HEK293T (cell line): Measurements from ENCODE around the gene DNASE1L2.
"Not testable (repeated sequence)": the region's sequence is repeated elsewhere in the genome, so short reads cannot be mapped to it uniquely, and the experiment has no call there.

Source experiments
- CTCF ChIA-PET: fragments of 350-600 bp; formaldehyde crosslinking; extraction: SDS; loops from one replicate; lab custom pipeline; 2021; ENCODE audit warnings: antibody characterized with exemption, inconsistent platforms; lab: Yijun Ruan, JAX
- POLR2A ChIA-PET: fragments of 350-600 bp; formaldehyde crosslinking; extraction: SDS; loops from one replicate; lab custom pipeline; 2020; ENCODE audit warnings: antibody characterized with exemption, inconsistent platforms; lab: Yijun Ruan, JAX
- DNase-seq: peaks from one replicate; pipeline ENCODE4 v3.0.0; 2012; ENCODE audit warnings: mixed read lengths; ENCODE audit errors: extremely low spot score
- ARNT ChIP-seq: fragments of 450-650 bp; IDR thresholded peaks from 2 replicates; pipeline ENCODE4 v1.6.1; 2017; ENCODE audit warnings: mild to moderate bottlenecking
- BHLHE40 ChIP-seq: fragments of 450-650 bp; IDR thresholded peaks from 2 replicates; pipeline ENCODE4 v1.6.1; 2016; ENCODE audit warnings: mild to moderate bottlenecking, moderate library complexity, borderline replicate concordance
- CTBP1 ChIP-seq: fragments of 450-650 bp; IDR thresholded peaks from 2 replicates; pipeline ENCODE4 v1.6.1; 2016; ENCODE audit warnings: borderline replicate concordance
- ELF4 ChIP-seq: fragments of 450-650 bp; IDR thresholded peaks from 2 replicates; pipeline ENCODE4 v1.6.1; 2017; ENCODE audit warnings: antibody characterized with exemption
- FOXA1 ChIP-seq: fragments of 450-650 bp; IDR thresholded peaks from 2 replicates; pipeline ENCODE4 v1.6.1; 2016; ENCODE audit warnings: mild to moderate bottlenecking
- FOXK2 ChIP-seq: fragments of 450-650 bp; IDR thresholded peaks from 2 replicates; pipeline ENCODE4 v1.6.1; 2016; ENCODE audit warnings: mild to moderate bottlenecking
- FOXM1 ChIP-seq: fragments of 450-650 bp; IDR thresholded peaks from 2 replicates; pipeline ENCODE4 v1.6.1; 2017; ENCODE audit warnings: mild to moderate bottlenecking, borderline replicate concordance
- HDGF ChIP-seq: fragments of 450-650 bp; IDR thresholded peaks from 2 replicates; pipeline ENCODE4 v1.6.1; 2017; ENCODE audit warnings: antibody characterized with exemption, borderline replicate concordance
- L3MBTL2 ChIP-seq: fragments of 450-650 bp; conservative IDR thresholded peaks from 2 replicates; pipeline ENCODE4 v1.6.1; 2016; ENCODE audit warnings: mild to moderate bottlenecking
- LEF1 ChIP-seq: fragments of 450-650 bp; IDR thresholded peaks from 2 replicates; pipeline ENCODE4 v1.6.1; 2017; ENCODE audit warnings: mild to moderate bottlenecking, borderline replicate concordance
- NFRKB ChIP-seq: fragments of 450-650 bp; IDR thresholded peaks from 2 replicates; pipeline ENCODE4 v1.6.1; 2016; ENCODE audit warnings: mild to moderate bottlenecking, moderate library complexity
- SP1 ChIP-seq: fragments of 450-650 bp; IDR thresholded peaks from 2 replicates; pipeline ENCODE4 v1.6.1; 2017
- SUZ12 ChIP-seq: fragments of 450-650 bp; IDR thresholded peaks from 2 replicates; pipeline ENCODE4 v1.6.1; 2016; ENCODE audit warnings: mild to moderate bottlenecking
- TARDBP ChIP-seq: fragments of 450-650 bp; IDR thresholded peaks from 2 replicates; pipeline ENCODE4 v1.6.1; 2016
- ZNF384 ChIP-seq: fragments of 450-650 bp; IDR thresholded peaks from 2 replicates; pipeline ENCODE4 v1.6.1; 2016
- TF ChIP-seq, protein P1 (sequence below): fragments of 450-650 bp; IDR thresholded peaks from 2 replicates; pipeline ENCODE4 v1.6.1; 2016

The DNASE1L2 gene

GRCh38 chr16:2238838-2239675 lies 2.8 kb downstream of the DNASE1L2 start:
- ChIA-PET POLR2A (interaction anchor here (0.7 to 1.5 kb wide), 3 partner anchors 13 to 24 kb away, joined by 3 to 8 read pairs (median 4); partner anchors contain the start of genes ECI1 and PGP), CTCF (interaction anchor here (0.6 to 0.7 kb wide), 2 partner anchors 13 to 216 kb away, joined by 4 read pairs; partner anchors contain the start of gene ECI1)
- no peak for DNase-seq
- TF ChIP-seq BHLHE40 (no peak), FOXA1 (no peak), SUZ12 (no peak), FOXK2 (no peak), HDGF (no peak), CTBP1 (no peak), NFRKB (no peak), LEF1 (no peak), FOXM1 (no peak), ZNF384 (no peak), L3MBTL2 (no peak), TARDBP (no peak), SP1 (no peak), ARNT (no peak), ELF4 (no peak)
- TF ChIP-seq, protein P1, sequence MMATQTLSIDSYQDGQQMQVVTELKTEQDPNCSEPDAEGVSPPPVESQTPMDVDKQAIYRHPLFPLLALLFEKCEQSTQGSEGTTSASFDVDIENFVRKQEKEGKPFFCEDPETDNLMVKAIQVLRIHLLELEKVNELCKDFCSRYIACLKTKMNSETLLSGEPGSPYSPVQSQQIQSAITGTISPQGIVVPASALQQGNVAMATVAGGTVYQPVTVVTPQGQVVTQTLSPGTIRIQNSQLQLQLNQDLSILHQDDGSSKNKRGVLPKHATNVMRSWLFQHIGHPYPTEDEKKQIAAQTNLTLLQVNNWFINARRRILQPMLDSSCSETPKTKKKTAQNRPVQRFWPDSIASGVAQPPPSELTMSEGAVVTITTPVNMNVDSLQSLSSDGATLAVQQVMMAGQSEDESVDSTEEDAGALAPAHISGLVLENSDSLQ: no peak

- ChIA-PET POLR2A (interaction anchor here (1.2 kb wide), 1 partner anchor 25 kb away, joined by 3 read pairs; no protein-coding TSS in a partner anchor), CTCF (interaction anchor here (1.1 kb wide), 1 partner anchor 11 kb away, joined by 5 read pairs; the partner anchor contains the start of gene ECI1)
- not testable (repeated sequence) for DNase-seq
These were observed 4.1 kb downstream of the DNASE1L2 start for GRCh38 chr16:2240331-2240730.

DNA sequence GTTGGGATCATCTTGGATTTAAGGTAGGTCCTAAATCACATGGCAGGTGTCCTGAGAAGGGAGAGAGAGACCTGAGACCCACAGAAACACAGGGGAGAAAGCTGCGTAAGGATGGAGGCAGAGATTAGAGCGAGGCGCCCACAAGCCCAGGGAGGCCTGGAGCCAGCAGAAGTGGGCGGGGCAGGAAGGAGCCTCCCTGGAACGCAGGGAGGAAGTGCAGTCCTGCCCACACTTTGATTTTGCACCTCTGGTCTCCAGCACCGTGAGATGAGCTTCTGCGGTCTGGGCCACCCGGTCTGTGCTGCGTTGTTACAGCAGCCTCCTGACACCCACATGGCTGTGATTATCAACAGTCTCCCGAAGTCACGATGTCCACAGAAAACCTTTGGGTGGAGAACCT lies 6.4 kb downstream of the DNASE1L2 start:
- ChIA-PET CTCF (no interaction called here), POLR2A (no interaction called here)
- no peak for TF ChIP-seq NFRKB
- no peak for TF ChIP-seq BHLHE40
- TF ChIP-seq FOXK2: no peak
- TF ChIP-seq SP1: no peak
- no peak for TF ChIP-seq CTBP1
- no peak for TF ChIP-seq SUZ12
- DNase-seq: no peak

- POLR2A ChIA-PET: no interaction called here
- CTCF ChIA-PET: no interaction called here
- TF ChIP-seq FOXK2 (no peak), FOXM1 (no peak), ARNT (no peak), NFRKB (no peak), HDGF (no peak), ELF4 (no peak), SUZ12 (no peak), FOXA1 (no peak), CTBP1 (no peak), SP1 (no peak), LEF1 (no peak), TARDBP (no peak), L3MBTL2 (no peak), BHLHE40 (no peak)
- TF ChIP-seq, protein P1: no peak
These were observed 6.8 kb downstream of the DNASE1L2 start for GRCh38 chr16:2243031-2243528.

DNA sequence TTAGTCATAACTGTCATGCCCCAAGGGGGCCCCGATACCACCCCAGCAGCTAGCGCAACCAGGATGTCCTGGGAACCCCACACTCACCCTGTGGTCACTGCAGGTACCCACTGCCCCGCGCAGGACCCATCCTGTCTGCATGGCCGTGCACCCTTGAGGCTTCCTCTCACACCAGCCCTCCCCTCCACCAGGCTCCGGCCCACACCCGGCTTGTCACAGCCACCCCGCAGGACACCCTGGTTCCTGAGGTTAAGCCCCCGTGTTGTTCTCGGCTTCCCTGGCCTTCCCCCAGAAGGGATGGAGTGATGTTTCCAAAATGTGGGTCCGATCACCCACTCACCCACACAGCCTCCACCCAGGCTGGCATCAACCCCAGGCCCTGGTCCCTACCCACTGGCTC lies 7.5 kb downstream of the DNASE1L2 start:
- CTCF ChIA-PET: no interaction called here
- no peak for DNase-seq
- TF ChIP-seq HDGF: no peak
- no peak for TF ChIP-seq TARDBP
- TF ChIP-seq ARNT: no peak
- POLR2A ChIA-PET: no interaction called here

More at GRCh38 chr16:2243031-2243528, 6.8 kb downstream of the DNASE1L2 start:
- no peak for DNase-seq

DNA sequence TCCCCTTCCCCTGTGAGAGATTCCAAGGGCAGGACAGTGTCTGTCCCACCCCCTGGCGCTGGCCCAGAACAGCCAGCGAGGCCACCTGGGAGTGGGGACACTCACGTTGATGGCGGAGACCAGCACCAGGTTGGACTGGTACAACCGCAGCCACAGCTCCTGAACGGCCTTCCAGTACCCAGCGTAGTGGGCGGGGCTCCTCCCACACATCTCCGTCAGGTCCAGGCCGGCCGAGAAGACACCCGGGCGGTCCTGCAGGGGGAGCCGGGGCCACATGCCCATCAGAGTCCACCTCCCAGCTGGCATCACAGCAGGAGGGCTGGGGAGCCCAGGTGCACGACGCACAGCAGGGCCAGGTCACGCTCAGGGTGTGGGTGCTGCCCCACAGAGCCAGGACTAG lies 8.1 kb downstream of the DNASE1L2 start:
- no peak for DNase-seq
- no peak for TF ChIP-seq ARNT
- no peak for TF ChIP-seq SUZ12
- no peak for TF ChIP-seq FOXM1
- TF ChIP-seq TARDBP: no peak
- no peak for TF ChIP-seq FOXK2
- TF ChIP-seq, protein P1: no peak
- TF ChIP-seq CTBP1: no peak
- no peak for TF ChIP-seq SP1
- no peak for TF ChIP-seq LEF1
- TF ChIP-seq FOXA1: no peak
- TF ChIP-seq ELF4: no peak
- no peak for TF ChIP-seq HDGF
- no peak for TF ChIP-seq ZNF384
- TF ChIP-seq NFRKB: no peak
- no peak for TF ChIP-seq L3MBTL2
- TF ChIP-seq BHLHE40: no peak
- POLR2A ChIA-PET: no interaction called here
- CTCF ChIA-PET: no interaction called here
